GM13977 (cell line): ENCODE results near the gene ADAMTS9.

Experiments
- DNase-seq: peaks from one replicate; pipeline ENCODE4 v3.0.0; 2012; ENCODE audit warnings: low spot score
- in situ Hi-C: fragments of 300-500 bp; cut with MboI; formaldehyde crosslinking; loops from one replicate; pipeline ENCODE4 v1.12.0; 2022; ENCODE audit warnings: low sequenced_read_pairs, low pct_unique_long_range_greater_than_20kb, mixed read lengths, inconsistent platforms; ENCODE audit not compliant: unreplicated experiment
- TF ChIP-seq, protein P1 (sequence below): IDR thresholded peaks from 2 replicates; pipeline ENCODE4 v1.5.1; 2012; ENCODE audit warnings: mild to moderate bottlenecking, control low read depth; ENCODE audit not compliant: insufficient read depth; ENCODE audit errors: extremely low read depth, missing control alignments

The ADAMTS9 gene

DNA sequence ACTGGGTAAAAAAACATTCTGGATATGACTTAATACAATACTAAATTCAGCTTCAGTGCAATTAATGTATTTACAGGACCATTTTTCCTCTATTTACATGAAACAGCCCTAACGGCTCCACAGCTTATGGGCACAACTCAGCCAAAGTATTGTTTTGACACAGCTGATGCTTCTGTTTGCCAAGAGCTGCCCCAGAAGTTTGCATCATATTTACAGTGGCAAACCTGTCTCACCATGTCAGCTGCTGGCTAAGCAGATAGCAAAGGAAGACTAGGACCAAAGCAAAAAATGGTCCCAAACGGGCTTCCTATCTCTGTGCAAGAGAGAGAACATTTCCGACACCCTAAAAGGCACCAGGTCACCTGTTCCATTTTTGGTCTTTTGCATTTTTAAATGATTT lies 94.5 kb downstream of the ADAMTS9 start:
- no peak for DNase-seq
- TF ChIP-seq, protein P1, sequence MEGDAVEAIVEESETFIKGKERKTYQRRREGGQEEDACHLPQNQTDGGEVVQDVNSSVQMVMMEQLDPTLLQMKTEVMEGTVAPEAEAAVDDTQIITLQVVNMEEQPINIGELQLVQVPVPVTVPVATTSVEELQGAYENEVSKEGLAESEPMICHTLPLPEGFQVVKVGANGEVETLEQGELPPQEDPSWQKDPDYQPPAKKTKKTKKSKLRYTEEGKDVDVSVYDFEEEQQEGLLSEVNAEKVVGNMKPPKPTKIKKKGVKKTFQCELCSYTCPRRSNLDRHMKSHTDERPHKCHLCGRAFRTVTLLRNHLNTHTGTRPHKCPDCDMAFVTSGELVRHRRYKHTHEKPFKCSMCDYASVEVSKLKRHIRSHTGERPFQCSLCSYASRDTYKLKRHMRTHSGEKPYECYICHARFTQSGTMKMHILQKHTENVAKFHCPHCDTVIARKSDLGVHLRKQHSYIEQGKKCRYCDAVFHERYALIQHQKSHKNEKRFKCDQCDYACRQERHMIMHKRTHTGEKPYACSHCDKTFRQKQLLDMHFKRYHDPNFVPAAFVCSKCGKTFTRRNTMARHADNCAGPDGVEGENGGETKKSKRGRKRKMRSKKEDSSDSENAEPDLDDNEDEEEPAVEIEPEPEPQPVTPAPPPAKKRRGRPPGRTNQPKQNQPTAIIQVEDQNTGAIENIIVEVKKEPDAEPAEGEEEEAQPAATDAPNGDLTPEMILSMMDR: no peak
- in situ Hi-C loops: no loop called here

DNA sequence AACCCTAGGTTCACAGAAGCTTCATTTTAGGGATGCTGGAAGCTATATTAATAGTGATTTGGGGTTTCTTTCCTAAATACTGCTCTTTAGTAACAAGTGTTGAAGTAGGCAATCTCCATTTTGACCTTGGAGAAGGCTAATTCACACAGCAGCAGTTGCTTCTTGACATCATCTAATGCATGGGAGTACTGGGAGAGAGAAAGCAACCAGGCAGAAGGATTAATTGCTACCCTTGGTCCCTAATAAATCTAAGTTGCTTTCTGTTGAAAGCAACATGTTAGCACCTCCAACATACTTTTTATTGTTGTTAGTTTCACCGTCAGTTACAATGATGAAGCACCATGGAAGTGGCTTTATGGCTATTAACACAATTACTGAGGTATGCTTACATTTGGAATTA lies 96.2 kb downstream of the ADAMTS9 start:
- TF ChIP-seq, protein P1: no peak
- DNase-seq: no peak

GRCh38 chr3:64588380-64588779 lies 99.4 kb downstream of the ADAMTS9 start:
- no peak for DNase-seq
- in situ Hi-C loops: no loop called here
- TF ChIP-seq, protein P1: no peak

More for the DNA sequence above, 96.2 kb downstream of the ADAMTS9 start:
- in situ Hi-C loops: no loop called here

GRCh38 chr3:64586952-64587351 lies 100.8 kb downstream of the ADAMTS9 start:
- DNase-seq: no peak
- TF ChIP-seq, protein P1: no peak
- in situ Hi-C loops: no loop called here

DNA sequence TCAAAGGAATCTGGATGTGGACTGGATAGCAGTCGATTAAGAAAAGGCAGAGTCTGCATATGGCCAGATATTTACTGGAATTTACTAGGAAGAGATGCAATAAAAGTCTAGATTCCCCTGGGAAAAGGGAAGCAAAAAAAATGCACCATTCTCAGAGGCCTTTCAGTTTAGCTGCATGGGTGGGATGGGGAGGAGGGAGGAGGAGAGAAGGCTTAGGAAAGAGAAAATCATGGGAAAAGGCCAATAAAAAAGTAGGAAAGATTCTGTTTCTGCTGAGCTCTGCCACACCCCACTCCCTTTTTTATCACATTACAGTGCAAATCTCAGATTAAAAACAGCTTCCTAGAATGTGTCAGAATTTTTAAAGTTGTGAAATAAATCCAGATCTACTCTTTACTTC lies 103.6 kb downstream of the ADAMTS9 start:
- TF ChIP-seq, protein P1: no peak
- DNase-seq: no peak
- in situ Hi-C loops: no loop called here

DNA sequence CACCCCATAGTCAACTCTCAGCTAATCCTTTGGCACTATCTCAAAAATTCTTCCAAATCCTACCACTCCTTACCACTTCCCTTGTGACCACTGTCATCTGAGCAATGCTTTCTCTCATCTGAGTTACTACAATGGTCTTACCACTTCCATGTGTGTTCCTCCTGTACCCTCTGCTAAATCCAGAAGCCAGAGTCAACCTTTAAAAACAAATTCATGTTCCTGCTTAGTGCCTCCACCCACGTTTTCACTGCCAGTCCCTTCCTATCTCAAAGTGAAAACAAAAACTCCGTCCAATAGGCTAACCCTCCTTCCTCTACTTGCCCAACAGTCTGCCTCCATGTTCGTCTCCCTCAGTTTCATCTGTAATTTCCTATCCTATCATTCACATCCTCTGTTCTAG lies 109.0 kb downstream of the ADAMTS9 start:
- in situ Hi-C loops: no loop called here
- TF ChIP-seq, protein P1: no peak
- no peak for DNase-seq
